Mesenchymal stem cell (in vitro differentiated cells and primary cell): ENCODE measurements around the gene WDR19.
"Not testable (repeated sequence)": the region's sequence is repeated elsewhere in the genome, so short reads cannot be mapped to it uniquely, and the experiment has no call there.

Source experiments
- DNase-seq: peaks from one replicate; pipeline ENCODE4 v3.0.0-alpha.2; 2013
- H2AFZ ChIP-seq: one replicate; pipeline ENCODE4 v1.6.1; 2013; ENCODE audit warnings: low read depth, mild to moderate bottlenecking, control low read depth, inconsistent platforms, low read length, moderate library complexity
- H2AK5ac ChIP-seq: 2 replicates; pipeline ENCODE4 v1.6.1; 2013; ENCODE audit warnings: low read length, moderate library complexity, mild to moderate bottlenecking, inconsistent platforms; ENCODE audit not compliant: severe bottlenecking
- H2BK120ac ChIP-seq: one replicate; pipeline ENCODE4 v1.6.1; 2013; ENCODE audit warnings: low read depth, mild to moderate bottlenecking, inconsistent platforms, low read length, moderate library complexity
- H2BK12ac ChIP-seq, 2 experiments: one replicate each; pipeline ENCODE4 v1.6.1; 2013; ENCODE audit warnings: inconsistent platforms in 2 of 2, low read length in 2 of 2, mild to moderate bottlenecking in 2 of 2, moderate library complexity in 2 of 2, control low read depth in 1 of 2
- H2BK15ac ChIP-seq: one replicate; pipeline ENCODE4 v1.6.1; 2013; ENCODE audit warnings: mild to moderate bottlenecking, low read depth, inconsistent platforms; ENCODE audit not compliant: poor library complexity, severe bottlenecking
- H2BK5ac ChIP-seq: 2 replicates; pipeline ENCODE4 v1.6.1; 2013; ENCODE audit warnings: low read depth, mild to moderate bottlenecking, low read length, control low read depth, inconsistent platforms; ENCODE audit not compliant: poor library complexity, severe bottlenecking
- H3K14ac ChIP-seq, 2 experiments: one replicate each; pipeline ENCODE4 v1.6.1; 2013; ENCODE audit warnings: inconsistent platforms in 2 of 2, low read length in 2 of 2, control low read depth in 1 of 2, mild to moderate bottlenecking in 1 of 2, moderate library complexity in 1 of 2
- H3K18ac ChIP-seq, 2 experiments: one replicate each; pipeline ENCODE4 v1.6.1; 2013; ENCODE audit warnings: inconsistent platforms in 2 of 2, low read length in 2 of 2, control low read depth in 1 of 2, low read depth in 1 of 2, mild to moderate bottlenecking in 1 of 2
- H3K23ac ChIP-seq, 2 experiments: one replicate each; pipeline ENCODE4 v1.6.1; 2013; ENCODE audit warnings: inconsistent platforms in 2 of 2, low read length in 2 of 2, mild to moderate bottlenecking in 2 of 2, moderate library complexity in 2 of 2, control low read depth in 1 of 2
- H3K27ac ChIP-seq: 2 replicates; pipeline ENCODE4 v1.5.1; 2013; ENCODE audit warnings: mild to moderate bottlenecking, moderate library complexity, low read length, control low read depth, inconsistent platforms; ENCODE audit not compliant: poor library complexity, severe bottlenecking
- H3K27me3 ChIP-seq, 2 experiments: 2 replicates each; pipeline versions ENCODE4 v1.6.1 to v1.7.0; 2013; ENCODE audit warnings: low read length in 2 of 2, mild to moderate bottlenecking in 2 of 2, moderate library complexity in 2 of 2, control low read depth in 1 of 2, inconsistent platforms in 1 of 2; ENCODE audit not compliant: control insufficient read depth in 1 of 2, insufficient read depth in 1 of 2
- H3K36me3 ChIP-seq, 2 experiments: 2 replicates each; pipeline versions ENCODE4 v1.6.1 to v1.7.0; 2013; ENCODE audit warnings: low read length in 2 of 2, control low read depth in 1 of 2, inconsistent platforms in 1 of 2, low read depth in 1 of 2, mild to moderate bottlenecking in 1 of 2; ENCODE audit not compliant: insufficient read depth in 2 of 2, control insufficient read depth in 1 of 2
- H3K4ac ChIP-seq, 2 experiments: one replicate each; pipeline ENCODE4 v1.6.1; 2013; ENCODE audit warnings: inconsistent platforms in 2 of 2, low read length in 2 of 2, mild to moderate bottlenecking in 2 of 2, moderate library complexity in 2 of 2, control low read depth in 1 of 2, low read depth in 1 of 2
- H3K4me1 ChIP-seq: 2 replicates; pipeline ENCODE4 v1.6.1; 2013; ENCODE audit warnings: low read depth, low read length, control low read depth; ENCODE audit not compliant: control insufficient read depth, insufficient read depth
- H3K4me2 ChIP-seq: 2 replicates; pipeline ENCODE4 v1.6.1; 2013; ENCODE audit warnings: low read length, mild to moderate bottlenecking, inconsistent platforms; ENCODE audit not compliant: poor library complexity, severe bottlenecking
- H3K4me3 ChIP-seq, 2 experiments: 2 replicates each; pipeline versions ENCODE4 v1.5.1 to v1.7.0; 2013; ENCODE audit warnings: low read length in 2 of 2, mild to moderate bottlenecking in 2 of 2, control low read depth in 1 of 2, low read depth in 1 of 2; ENCODE audit not compliant: insufficient read depth in 1 of 2
- H3K79me1 ChIP-seq: replicated peaks from 2 replicates; pipeline ENCODE4 v1.6.1; 2013; ENCODE audit warnings: mild to moderate bottlenecking, control low read depth, low read length, inconsistent platforms; ENCODE audit not compliant: poor library complexity, severe bottlenecking
- H3K9ac ChIP-seq: 2 replicates; pipeline ENCODE4 v1.7.0; 2013; ENCODE audit warnings: mild to moderate bottlenecking, low read length, moderate library complexity
- H3K9me3 ChIP-seq: 2 replicates; pipeline ENCODE4 v1.7.0; 2013; ENCODE audit warnings: mild to moderate bottlenecking, low read length; ENCODE audit not compliant: control insufficient read depth
- H4K8ac ChIP-seq: one replicate; pipeline ENCODE4 v1.6.1; 2013; ENCODE audit warnings: inconsistent platforms, mild to moderate bottlenecking, low read length, moderate library complexity
- H4K91ac ChIP-seq: one replicate; pipeline ENCODE4 v1.6.1; 2013; ENCODE audit warnings: mild to moderate bottlenecking, low read length, inconsistent platforms
- whole genome bisulfite sequencing: methylation state at CpG from one replicate; pipeline ENCODE4 v1.1.7; 2013; ENCODE audit warnings: mixed read lengths; 5-methylcytosine and 5-hydroxymethylcytosine counted together

WDR19 gene

GRCh38 chr4:39291686-39292085 is 109.4 kb downstream of the WDR19 start:
- no peaks in the 10 kb centered on the region for H3K27me3 ChIP-seq
- H3K79me1 ChIP-seq, result peaks cover 15% of the 10 kb centered on the region
- H3K18ac ChIP-seq, result no peak overlapping the region
- H2BK5ac ChIP-seq, result no peak overlapping the region
- no peak overlapping the region for H3K4me2 ChIP-seq
- no peak overlapping the region for H2BK120ac ChIP-seq
- no peak overlapping the region for H3K27ac ChIP-seq
- WGBS, result 89% methylated on average over 2 of the region's 2 CpGs
- no peak overlapping the region for H3K9ac ChIP-seq
- H2BK15ac ChIP-seq, result no peak overlapping the region
- DNase-seq, result no peak
- H4K8ac ChIP-seq, result no peak overlapping the region
- no peak overlapping the region for H2BK12ac ChIP-seq
- H2AK5ac ChIP-seq, result no peak overlapping the region
- H2AFZ ChIP-seq, result no peak overlapping the region
- H3K4me1 ChIP-seq, result no peaks in the 10 kb centered on the region
- peaks cover 34 to 87% of the 10 kb centered on the region in 2 experiments for H3K36me3 ChIP-seq
- no peak overlapping the region for H3K4me3 ChIP-seq
- H3K14ac ChIP-seq, result no peak overlapping the region
- no peak overlapping the region for H3K23ac ChIP-seq
- no peaks in the 10 kb centered on the region for H3K9me3 ChIP-seq
- no peak overlapping the region for H3K4ac ChIP-seq
- no peak overlapping the region for H4K91ac ChIP-seq

- Histone ChIP-seq H3K36me3 (peaks cover 31 to 80% of the 10 kb centered on the region in 2 experiments), H3K79me1 (peaks cover 13% of the 10 kb centered on the region)
- H4K8ac ChIP-seq, H3K27ac ChIP-seq, H3K18ac ChIP-seq, H3K14ac ChIP-seq, H3K4me3 ChIP-seq, H3K4me2 ChIP-seq, H3K23ac ChIP-seq, DNase-seq, H2AFZ ChIP-seq, H2BK120ac ChIP-seq, H2AK5ac ChIP-seq, H2BK5ac ChIP-seq, H3K4me1 ChIP-seq, H4K91ac ChIP-seq, H3K9ac ChIP-seq, H3K9me3 ChIP-seq, H3K27me3 ChIP-seq, H3K4ac ChIP-seq, H2BK12ac ChIP-seq, H2BK15ac ChIP-seq: not testable (repeated sequence)
- 100% methylated on average over 5 of the region's 5 CpGs for WGBS
Observed at GRCh38 chr4:39292433-39292832, 110.1 kb downstream of the WDR19 start.

GRCh38 chr4:39295784-39296183 is 113.5 kb downstream of the WDR19 start:
- H3K9me3 ChIP-seq, result no peaks in the 10 kb centered on the region
- no peak overlapping the region for H3K9ac ChIP-seq
- no peaks in the 10 kb centered on the region for H3K4me1 ChIP-seq
- H2AFZ ChIP-seq, result no peak overlapping the region
- H4K91ac ChIP-seq, result no peak overlapping the region
- no peak for DNase-seq
- no peak overlapping the region for H3K4me2 ChIP-seq
- no peak overlapping the region for H3K14ac ChIP-seq
- 97% methylated on average over 3 of the region's 8 CpGs for WGBS
- no peak overlapping the region for H3K4ac ChIP-seq
- H2BK12ac ChIP-seq, result no peak overlapping the region
- no peak overlapping the region for H4K8ac ChIP-seq
- H2AK5ac ChIP-seq, result no peak overlapping the region
- peaks cover 16% of the 10 kb centered on the region for H3K79me1 ChIP-seq
- H2BK120ac ChIP-seq, result no peak overlapping the region
- no peak overlapping the region for H2BK15ac ChIP-seq
- H3K23ac ChIP-seq, result no peak overlapping the region
- H3K4me3 ChIP-seq, result no peak overlapping the region
- peaks cover 41 to 71% of the 10 kb centered on the region in 2 experiments for H3K36me3 ChIP-seq
- no peak overlapping the region for H3K18ac ChIP-seq
- no peak overlapping the region for H3K27ac ChIP-seq
- H3K27me3 ChIP-seq, result no peaks in the 10 kb centered on the region
- no peak overlapping the region for H2BK5ac ChIP-seq

DNA sequence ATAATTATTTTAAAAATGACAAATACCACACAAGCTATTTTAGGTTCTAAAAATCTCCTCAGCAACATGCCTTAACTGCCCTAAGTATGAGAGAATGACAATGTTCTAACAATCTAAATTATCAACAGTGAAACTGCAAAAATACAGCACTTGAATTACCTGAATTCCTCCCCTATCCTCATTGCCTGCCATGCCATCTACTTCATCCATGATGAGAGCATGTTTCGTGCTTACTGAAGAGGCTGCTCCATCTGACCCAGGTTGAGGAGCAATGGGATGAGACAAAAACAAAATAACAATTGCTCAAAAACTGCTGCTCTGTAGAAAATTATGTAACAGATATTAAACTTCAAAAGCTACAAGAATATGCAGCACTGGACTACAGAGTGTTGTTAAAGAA is 120.6 kb downstream of the WDR19 start:
- Histone ChIP-seq H3K9me3 (no peaks in the 10 kb centered on the region), H3K18ac (no peak overlapping the region), H3K9ac (no peak overlapping the region), H4K91ac (no peak overlapping the region), H3K4me2 (no peak overlapping the region), H3K27ac (no peak overlapping the region), H2AFZ (no peak overlapping the region), H3K14ac (no peak overlapping the region), H2AK5ac (no peak overlapping the region), H3K4me1 (peaks cover 4% of the 10 kb centered on the region), H3K4me3 (no peak overlapping the region), H4K8ac (no peak overlapping the region), H2BK15ac (no peak overlapping the region), H2BK5ac (no peak overlapping the region), H2BK12ac (no peak overlapping the region), H3K4ac (no peak overlapping the region), H3K23ac (no peak overlapping the region), H3K36me3 (peaks cover 35 to 65% of the 10 kb centered on the region in 2 experiments), H2BK120ac (no peak overlapping the region), H3K27me3 (no peaks in the 10 kb centered on the region), H3K79me1 (peaks cover 14% of the 10 kb centered on the region)
- WGBS, result 100% methylated on average over 1 of the region's 1 CpG
- no peak for DNase-seq
